Activated CD4-positive, alpha-beta memory T cell treated with anti-CD3 and anti-CD28 coated beads for 36 hours (primary cell): ENCODE results near the gene TMCC1. TPM values are rescaled to one million over a fixed set of nuclear protein-coding genes. Genes with fewer than 3 reads are reported as not detected.
"Not testable (repeated sequence)": the region's sequence is repeated elsewhere in the genome, so short reads cannot be mapped to it uniquely, and the experiment has no call there.

Source experiments
- CTCF ChIA-PET: fragments of 350-600 bp; sonication (Branson Sonifier 250); formaldehyde crosslinking; loops from one replicate; lab custom pipeline; 2021; ENCODE audit warnings: antibody characterized with exemption, inconsistent platforms; lab: Charles Lee
- POLR2A ChIA-PET: fragments of 350-600 bp; sonication (Branson Sonifier 250); formaldehyde crosslinking; loops from one replicate; lab custom pipeline; 2021; ENCODE audit warnings: antibody characterized with exemption; lab: Charles Lee
- DNase-seq: peaks from one replicate; pipeline ENCODE4 v3.0.0-alpha.2; 2020
- H3K27ac Mint-ChIP-seq: one replicate; pipeline ENCODE4 v1.8.0; 2021; ENCODE audit warnings: mixed read lengths
- H3K27me3 Mint-ChIP-seq: one replicate; pipeline ENCODE4 v1.8.0; 2021; ENCODE audit warnings: mixed read lengths
- H3K36me3 Mint-ChIP-seq: one replicate; pipeline ENCODE4 v1.8.0; 2021; ENCODE audit warnings: mixed read lengths
- H3K4me1 Mint-ChIP-seq: one replicate; pipeline ENCODE4 v1.8.0; 2021; ENCODE audit warnings: low read depth, mixed read lengths
- H3K4me3 Mint-ChIP-seq: one replicate; pipeline ENCODE4 v1.8.0; 2021; ENCODE audit warnings: mild to moderate bottlenecking, mixed read lengths
- H3K9me3 Mint-ChIP-seq: one replicate; pipeline ENCODE4 v1.8.0; 2021; ENCODE audit warnings: mixed read lengths
- intact Hi-C: fragments of 100-400 bp; cut with micrococcal nuclease; formaldehyde crosslinking; loops from one replicate; pipeline ENCODE4 v1.15.1; 2023
- total RNA-seq, 2 experiments: library from RNA; stranded (reverse); gene quantifications; one replicate each; pipeline ENCODE4 v1.2.3, GENCODE V29; 2021

TMCC1 gene
- total RNA-seq, 2 experiments from 2014 or later, result 20.6 to 20.8 TPM

- no peaks in the 10 kb centered on the region for H3K9me3 Mint-ChIP-seq
- ChIA-PET POLR2A (no interaction called here), CTCF (no interaction called here)
- H3K4me1 Mint-ChIP-seq, result peaks cover 6% of the 10 kb centered on the region
- DNase-seq, result no peak
- intact Hi-C loops, result no loop called here
- no peaks in the 10 kb centered on the region for H3K36me3 Mint-ChIP-seq
- H3K27ac Mint-ChIP-seq, result no peak overlapping the region
- no peaks in the 10 kb centered on the region for H3K27me3 Mint-ChIP-seq
- H3K4me3 Mint-ChIP-seq, result no peak overlapping the region
Measured at GRCh38 chr3:129689036-129689435, 204.5 kb downstream of the TMCC1 start.

GRCh38 chr3:129688271-129688895, 205.1 kb downstream of the TMCC1 start:
- POLR2A ChIA-PET, result interaction anchor here (0.7 kb wide), 1 partner anchor 19 kb away, joined by 4 read pairs; no protein-coding TSS in a partner anchor

GRCh38 chr3:129687586-129688125, 205.9 kb downstream of the TMCC1 start:
- Mint-ChIP-seq H3K4me3 (no peak overlapping the region), H3K4me1 (peaks cover 6% of the 10 kb centered on the region), H3K36me3 (no peaks in the 10 kb centered on the region), H3K27me3 (no peaks in the 10 kb centered on the region), H3K27ac (no peak overlapping the region), H3K9me3 (no peaks in the 10 kb centered on the region)
- POLR2A ChIA-PET, result no interaction called here
- intact Hi-C loops, result no loop called here
- CTCF ChIA-PET, result interaction anchor here (0.6 kb wide), 1 partner anchor 220 kb away, joined by 3 read pairs; no protein-coding TSS in a partner anchor
- DNase-seq, result no peak

More at GRCh38 chr3:129688271-129688895, 205.1 kb downstream of the TMCC1 start:
- Mint-ChIP-seq H3K36me3 (no peaks in the 10 kb centered on the region), H3K9me3 (no peaks in the 10 kb centered on the region), H3K4me3 (no peak overlapping the region), H3K27me3 (no peaks in the 10 kb centered on the region), H3K4me1 (peaks cover 6% of the 10 kb centered on the region), H3K27ac (no peak overlapping the region)
- CTCF ChIA-PET, result interaction anchor here (0.6 kb wide), 1 partner anchor 220 kb away, joined by 3 read pairs; no protein-coding TSS in a partner anchor
- DNase-seq, result no peak
- intact Hi-C loops, result no loop called here

- intact Hi-C loops, result no loop called here
- Mint-ChIP-seq H3K27me3 (no peaks in the 10 kb centered on the region), H3K36me3 (no peaks in the 10 kb centered on the region), H3K27ac (no peak overlapping the region), H3K4me3 (no peak overlapping the region), H3K9me3 (no peaks in the 10 kb centered on the region), H3K4me1 (peaks cover 6% of the 10 kb centered on the region)
- no peak for DNase-seq
- CTCF ChIA-PET, result no interaction called here
- POLR2A ChIA-PET, result interaction anchor here (0.7 kb wide), 1 partner anchor 105 kb away, joined by 3 read pairs; no protein-coding TSS in a partner anchor
Measured at GRCh38 chr3:129686941-129687340, 206.6 kb downstream of the TMCC1 start.

DNA sequence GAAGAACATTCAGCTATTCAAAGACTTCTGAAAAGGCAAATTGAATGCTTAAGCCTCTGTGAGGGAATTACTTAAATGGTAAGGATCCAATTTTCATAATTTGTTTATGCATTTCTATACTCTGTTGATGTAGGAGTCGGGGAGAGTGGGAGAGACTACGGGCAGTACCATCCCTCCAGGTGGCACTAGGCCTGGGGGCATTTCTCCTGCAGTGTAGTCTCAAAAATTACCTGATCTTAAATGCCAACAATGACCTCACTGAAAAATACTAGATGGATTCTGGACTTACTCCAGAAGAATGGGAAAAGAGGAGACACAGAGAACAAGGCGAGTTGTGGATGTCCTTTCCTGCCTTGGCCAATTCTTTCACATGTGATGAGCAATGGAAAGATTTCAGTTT, 209.2 kb downstream of the TMCC1 start:
- no peak for DNase-seq
- Mint-ChIP-seq H3K27ac (no peak overlapping the region), H3K4me3 (no peak overlapping the region), H3K36me3 (no peaks in the 10 kb centered on the region), H3K9me3 (no peaks in the 10 kb centered on the region), H3K4me1 (no peaks in the 10 kb centered on the region), H3K27me3 (no peaks in the 10 kb centered on the region)
- intact Hi-C loops, result no loop called here
- POLR2A ChIA-PET, result no interaction called here
- CTCF ChIA-PET, result no interaction called here

DNA sequence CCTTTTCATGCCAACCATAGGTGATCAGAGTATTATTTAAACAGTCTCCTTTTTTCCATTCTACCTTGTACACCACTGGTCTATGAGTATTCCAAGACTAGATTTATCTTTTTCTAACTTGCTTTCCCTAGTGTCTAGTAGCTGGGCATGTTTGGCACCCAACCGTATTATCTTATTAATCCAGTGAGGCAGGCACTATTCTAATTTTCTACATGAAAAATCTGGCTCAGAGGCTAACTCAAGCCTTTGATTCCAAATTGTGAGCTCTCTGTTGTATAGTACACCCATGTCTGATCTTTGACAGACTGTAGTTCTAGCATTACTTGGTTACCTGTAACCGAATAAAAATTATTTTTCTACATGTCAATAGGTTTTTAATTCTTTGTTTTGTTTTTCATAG, 210.3 kb downstream of the TMCC1 start:
- H3K36me3 Mint-ChIP-seq, result no peaks in the 10 kb centered on the region
- ChIA-PET POLR2A (no interaction called here), CTCF (no interaction called here)
- no peaks in the 10 kb centered on the region for H3K9me3 Mint-ChIP-seq
- no peaks in the 10 kb centered on the region for H3K4me1 Mint-ChIP-seq
- H3K27me3 Mint-ChIP-seq, result no peaks in the 10 kb centered on the region
- H3K27ac Mint-ChIP-seq, result no peak overlapping the region
- intact Hi-C loops, result no loop called here
- DNase-seq, result no peak
- H3K4me3 Mint-ChIP-seq, result no peak overlapping the region

DNA sequence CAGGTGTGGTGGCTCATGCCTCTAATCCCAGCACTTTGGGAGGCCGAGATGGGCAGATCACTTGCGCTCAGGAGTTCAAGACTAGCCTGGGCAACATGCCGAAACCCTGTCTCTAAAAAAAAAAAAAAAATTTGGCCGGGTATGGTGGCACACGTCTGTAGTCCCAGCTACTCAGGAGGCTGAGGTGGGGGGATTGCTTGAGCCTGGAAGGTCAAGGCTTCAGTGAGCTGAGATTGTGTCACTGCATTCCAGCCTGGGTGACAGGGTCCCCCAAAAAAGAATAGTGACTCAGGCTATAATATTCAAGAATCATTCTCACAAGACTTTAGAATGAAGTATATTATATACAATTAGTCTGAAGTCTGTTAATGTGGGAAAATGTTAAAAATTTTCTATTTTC, 216.5 kb downstream of the TMCC1 start:
- no peak overlapping the region for H3K4me3 Mint-ChIP-seq
- DNase-seq, result no peak
- H3K9me3 Mint-ChIP-seq, result no peaks in the 10 kb centered on the region
- H3K27me3 Mint-ChIP-seq, result no peaks in the 10 kb centered on the region
- H3K36me3 Mint-ChIP-seq, result no peaks in the 10 kb centered on the region
- no peak overlapping the region for H3K27ac Mint-ChIP-seq
- ChIA-PET CTCF (no interaction called here), POLR2A (no interaction called here)
- no peaks in the 10 kb centered on the region for H3K4me1 Mint-ChIP-seq
- intact Hi-C loops, result no loop called here

DNA sequence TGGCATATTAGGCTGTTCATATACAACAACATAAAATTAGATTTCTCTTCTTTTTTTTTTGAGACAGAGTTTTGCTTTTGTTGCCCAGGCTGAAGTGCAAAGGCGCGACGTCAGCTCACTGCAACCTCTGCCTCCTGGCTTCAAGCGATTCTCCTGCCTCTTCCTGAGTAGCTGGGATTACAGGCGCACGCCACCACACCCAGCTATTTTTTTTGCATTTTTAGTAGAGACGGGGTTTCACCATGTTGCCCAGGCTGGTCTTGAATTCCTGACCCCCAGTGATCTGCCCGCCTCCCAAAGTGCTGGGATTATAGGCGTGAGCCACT, 218.8 kb downstream of the TMCC1 start:
- H3K4me1 Mint-ChIP-seq, intact Hi-C loops, POLR2A ChIA-PET, H3K4me3 Mint-ChIP-seq, DNase-seq, H3K27me3 Mint-ChIP-seq, H3K9me3 Mint-ChIP-seq, H3K27ac Mint-ChIP-seq: not testable (repeated sequence)
- CTCF ChIA-PET, result interaction anchor here (0.6 kb wide), 1 partner anchor 1118 kb away, joined by 3 read pairs; no protein-coding TSS in a partner anchor
- H3K36me3 Mint-ChIP-seq, result peaks cover 10% of the 10 kb centered on the region

DNA sequence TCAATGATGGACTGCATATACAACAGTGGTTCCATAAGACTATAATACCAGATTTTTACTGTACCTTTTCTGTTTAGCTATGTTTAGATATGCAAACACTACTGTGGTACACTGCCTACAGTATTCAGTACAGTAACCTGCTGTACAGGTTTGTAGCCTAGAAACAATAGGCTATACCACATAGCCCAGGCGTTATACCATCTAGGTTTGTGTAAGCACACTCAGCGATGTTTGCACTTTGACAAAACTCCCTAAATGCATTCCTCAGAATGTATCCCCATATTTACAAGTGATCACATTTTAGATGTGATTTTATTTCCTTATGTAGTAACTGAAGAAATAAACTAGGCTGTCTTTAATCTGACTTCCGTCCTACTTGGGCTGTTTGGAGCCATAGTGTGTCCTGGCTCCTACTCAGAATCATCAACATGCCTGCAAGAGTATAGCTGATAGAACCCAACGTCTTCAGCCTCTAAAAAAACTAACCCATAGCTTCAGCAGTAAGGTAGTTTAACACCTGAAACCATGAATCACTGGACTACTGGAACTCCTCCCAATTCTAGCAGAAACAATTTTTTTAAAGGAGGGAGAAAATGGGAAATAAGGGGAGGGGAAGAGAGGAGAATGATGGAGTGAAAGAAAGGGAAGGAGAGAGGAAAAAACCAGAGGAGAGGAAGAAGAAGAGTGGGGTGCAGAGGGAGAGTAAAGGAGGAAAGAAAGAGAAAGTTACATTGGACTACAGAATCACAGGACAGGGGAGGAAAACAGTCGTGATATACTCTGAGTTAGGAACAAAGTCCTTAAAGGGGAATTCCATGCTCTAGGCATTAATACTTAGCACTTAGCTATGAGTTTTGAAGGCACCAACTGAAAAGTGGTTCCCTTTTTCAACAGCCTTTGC, 219.4 kb downstream of the TMCC1 start:
- ChIA-PET CTCF (interaction anchor here (0.6 kb wide), 1 partner anchor 1117 kb away, joined by 3 read pairs; no protein-coding TSS in a partner anchor), POLR2A (no interaction called here)
- H3K27ac Mint-ChIP-seq, result no peak overlapping the region
- intact Hi-C loops, result no loop called here
- H3K4me1 Mint-ChIP-seq, result no peaks in the 10 kb centered on the region
- no peaks in the 10 kb centered on the region for H3K27me3 Mint-ChIP-seq
- H3K36me3 Mint-ChIP-seq, result peaks cover 10% of the 10 kb centered on the region
- H3K4me3 Mint-ChIP-seq, result no peak overlapping the region
- no peaks in the 10 kb centered on the region for H3K9me3 Mint-ChIP-seq
- DNase-seq, result no peak

GRCh38 chr3:129673012-129673411, 220.5 kb downstream of the TMCC1 start:
- no peak for DNase-seq
- POLR2A ChIA-PET, result no interaction called here
- H3K36me3 Mint-ChIP-seq, result peaks cover 10% of the 10 kb centered on the region
- no peaks in the 10 kb centered on the region for H3K4me1 Mint-ChIP-seq
- intact Hi-C loops, result no loop called here
- H3K27ac Mint-ChIP-seq, result no peak overlapping the region
- H3K9me3 Mint-ChIP-seq, result no peaks in the 10 kb centered on the region
- CTCF ChIA-PET, result no interaction called here
- H3K4me3 Mint-ChIP-seq, result no peak overlapping the region
- no peaks in the 10 kb centered on the region for H3K27me3 Mint-ChIP-seq

DNA sequence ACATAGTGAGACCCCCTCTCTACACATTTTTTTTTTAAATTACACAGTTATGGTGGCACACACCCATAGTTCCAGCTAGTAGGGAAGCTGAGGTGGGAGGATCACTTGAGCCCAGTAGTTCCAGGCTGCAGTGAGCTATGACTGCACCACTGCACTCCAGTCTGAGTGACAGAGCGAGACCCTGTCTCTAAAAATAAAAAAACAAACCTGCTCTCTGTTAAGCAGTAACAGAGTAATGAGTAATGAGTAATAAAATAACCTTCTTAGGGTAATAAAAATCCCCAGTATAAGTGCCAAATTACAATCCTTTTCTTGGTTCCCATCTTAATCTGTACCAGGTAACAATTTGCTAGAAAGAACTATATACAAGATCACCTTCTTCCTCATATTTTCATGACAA, 221.1 kb downstream of the TMCC1 start:
- no peak overlapping the region for H3K27ac Mint-ChIP-seq
- no peak overlapping the region for H3K4me3 Mint-ChIP-seq
- POLR2A ChIA-PET, result no interaction called here
- intact Hi-C loops, result no loop called here
- H3K27me3 Mint-ChIP-seq, result no peaks in the 10 kb centered on the region
- CTCF ChIA-PET, result no interaction called here
- no peaks in the 10 kb centered on the region for H3K4me1 Mint-ChIP-seq
- DNase-seq, result no peak
- H3K36me3 Mint-ChIP-seq, result peaks cover 10% of the 10 kb centered on the region
- H3K9me3 Mint-ChIP-seq, result no peaks in the 10 kb centered on the region
